Measurements from ENCODE around the gene ANKRD6. TPM values are rescaled to one million over a fixed set of nuclear protein-coding genes. Genes with fewer than 3 reads are reported as not detected.

The ANKRD6 gene
- total and polyA plus RNA-seq, 2 donors (not counting 3 experiments of a cell fraction or from before 2014, with no cell fraction given) = 3.4 to 9.6 TPM

DNA sequence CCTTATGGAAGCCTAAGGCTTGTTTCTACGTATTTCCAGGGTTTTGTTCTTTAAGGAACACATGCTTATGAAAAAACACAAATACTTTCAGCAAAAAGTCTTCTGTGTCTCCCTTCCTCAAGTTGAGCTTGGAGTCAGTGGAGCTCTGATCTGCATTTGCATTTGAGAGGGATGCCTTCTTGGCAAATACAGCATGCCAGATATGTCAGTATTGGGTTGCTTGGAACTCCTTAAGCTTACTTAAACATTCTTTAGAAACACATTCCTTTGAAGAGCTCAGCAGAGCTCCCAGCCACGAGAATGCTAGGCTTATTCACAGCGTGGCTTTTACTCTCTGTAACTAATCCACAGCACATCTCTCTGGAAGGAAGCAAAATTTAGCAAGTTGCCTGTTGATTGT is 68.3 kb downstream of the ANKRD6 start:
- FAIRE-seq (no peak), DNase-seq (ENCODE audit: low read depth, low spot score) (no peak)
- H3K9me3 ChIP-seq (replicated peaks; ENCODE audit: control insufficient read depth, insufficient read depth, low read length) = no peaks in the 10 kb centered on the region
- BruUV-seq (replicated peaks) = no TSS peak
- dilution Hi-C loops (cut with MboI; ENCODE audit: extremely low pct_ligation_motif_present, low sequenced_read_pairs) = no loop called here
- ChIA-PET POLR2A (interaction anchor here (0.7 kb wide), 1 partner anchor 90 kb away, joined by 10 read pairs; no protein-coding TSS in a partner anchor), CTCF (no interaction called here)
- H3K27me3 ChIP-seq (ENCODE audit: control insufficient read depth in 2 of 2, insufficient read depth in 2 of 2, low read length in 2 of 2) = peaks cover 2 to 8% of the 10 kb centered on the region in 2 experiments
- H3K4me2 ChIP-seq (ENCODE audit: insufficient read depth, low read length) = no peak overlapping the region
- H4K20me1 ChIP-seq (replicated peaks; ENCODE audit: control insufficient read depth, extremely low read depth, insufficient read depth, low read length) = no peaks in the 10 kb centered on the region
- TF ChIP-seq FOS (IDR thresholded peaks at IDR 0.05; ENCODE audit: borderline replicate concordance, insufficient read depth, low read length) (no peak), EZH2 (IDR thresholded peaks at IDR 0.05; ENCODE audit: borderline replicate concordance, low read depth, low read length, severe bottlenecking) (no peak), JUN (IDR thresholded peaks at IDR 0.05; ENCODE audit: borderline replicate concordance, insufficient read depth, insufficient read length, low read depth) (no peak), GATA2 (IDR thresholded peaks at IDR 0.05; ENCODE audit: insufficient read depth, insufficient read length, low read depth, low read length) (no peak), POLR2A (IDR thresholded peaks at IDR 0.05; ENCODE audit: low read depth, low read length) (no peak), MYC (IDR thresholded peaks at IDR 0.05; ENCODE audit: low read depth, low read length) (no peak), POLR2AphosphoS5 (IDR thresholded peaks at IDR 0.05; ENCODE audit: insufficient read depth, low read depth, low read length) (no peak)
- TF ChIP-seq, protein P1, sequence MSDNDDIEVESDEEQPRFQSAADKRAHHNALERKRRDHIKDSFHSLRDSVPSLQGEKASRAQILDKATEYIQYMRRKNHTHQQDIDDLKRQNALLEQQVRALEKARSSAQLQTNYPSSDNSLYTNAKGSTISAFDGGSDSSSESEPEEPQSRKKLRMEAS (IDR thresholded peaks at IDR 0.05; ENCODE audit: insufficient read depth, insufficient read length) = no peak
- TF ChIP-seq, protein P2, sequence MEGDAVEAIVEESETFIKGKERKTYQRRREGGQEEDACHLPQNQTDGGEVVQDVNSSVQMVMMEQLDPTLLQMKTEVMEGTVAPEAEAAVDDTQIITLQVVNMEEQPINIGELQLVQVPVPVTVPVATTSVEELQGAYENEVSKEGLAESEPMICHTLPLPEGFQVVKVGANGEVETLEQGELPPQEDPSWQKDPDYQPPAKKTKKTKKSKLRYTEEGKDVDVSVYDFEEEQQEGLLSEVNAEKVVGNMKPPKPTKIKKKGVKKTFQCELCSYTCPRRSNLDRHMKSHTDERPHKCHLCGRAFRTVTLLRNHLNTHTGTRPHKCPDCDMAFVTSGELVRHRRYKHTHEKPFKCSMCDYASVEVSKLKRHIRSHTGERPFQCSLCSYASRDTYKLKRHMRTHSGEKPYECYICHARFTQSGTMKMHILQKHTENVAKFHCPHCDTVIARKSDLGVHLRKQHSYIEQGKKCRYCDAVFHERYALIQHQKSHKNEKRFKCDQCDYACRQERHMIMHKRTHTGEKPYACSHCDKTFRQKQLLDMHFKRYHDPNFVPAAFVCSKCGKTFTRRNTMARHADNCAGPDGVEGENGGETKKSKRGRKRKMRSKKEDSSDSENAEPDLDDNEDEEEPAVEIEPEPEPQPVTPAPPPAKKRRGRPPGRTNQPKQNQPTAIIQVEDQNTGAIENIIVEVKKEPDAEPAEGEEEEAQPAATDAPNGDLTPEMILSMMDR (IDR thresholded peaks at IDR 0.05; ENCODE audit: extremely low read depth in 1 of 2, insufficient read depth in 1 of 2, low read depth in 1 of 2, low read length in 2 of 2) = no peak
- no peak overlapping the region for H3K9ac ChIP-seq (replicated peaks; ENCODE audit: extremely low read depth, insufficient read depth, low read length)
- no peaks in the 10 kb centered on the region for H3K36me3 ChIP-seq (ENCODE audit: control insufficient read depth in 2 of 2, extremely low read depth in 1 of 2, insufficient read depth in 2 of 2, low read length in 2 of 2)
- no peak overlapping the region for H2AFZ ChIP-seq (ENCODE audit: low read depth, low read length)
- intact Hi-C loops (cut with micrococcal nuclease) = no loop called here
- H3K4me1 ChIP-seq (ENCODE audit: control insufficient read depth, extremely low read depth, insufficient read depth, low read length) = no peaks in the 10 kb centered on the region
- H3K79me2 ChIP-seq (ENCODE audit: control insufficient read depth, insufficient read depth, low read length) = no peaks in the 10 kb centered on the region
- H3K4me3 ChIP-seq (replicated peaks in 1 of 3; ENCODE audit: insufficient read depth in 1 of 3, low read depth in 1 of 3, low read length in 3 of 3) = no peak overlapping the region
- H3K9me1 ChIP-seq (replicated peaks; ENCODE audit: control insufficient read depth, extremely low read depth, insufficient read depth, low read length) = no peaks in the 10 kb centered on the region
- H3K27ac ChIP-seq (ENCODE audit: insufficient read depth, low read depth, low read length) = no peak overlapping the region
